CD14-positive monocyte (primary cell): ENCODE results near the gene ALAS2. TPM values are rescaled to one million over a fixed set of nuclear protein-coding genes. Genes with fewer than 3 reads are reported as not detected.

Source experiments
- DNase-seq, 3 donors: peaks; one replicate each; pipeline ENCODE4 v3.0.0-alpha.2; 2011 to 2022
- H2AFZ ChIP-seq: 2 replicates; pipeline ENCODE4 v1.6.0; 2012; ENCODE audit warnings: mild to moderate bottlenecking, low read depth, low read length, inconsistent platforms; ENCODE audit not compliant: insufficient read depth, poor library complexity, severe bottlenecking
- H3K27ac ChIP-seq, 2 donors: 1 replicate in 1 of 2; 2 replicates in 1 of 2; pipeline ENCODE4 v1.5.1; 2012 to 2013; ENCODE audit warnings: low read length in 2 of 2, control low read depth in 1 of 2, inconsistent platforms in 1 of 2, low read depth in 1 of 2, mild to moderate bottlenecking in 1 of 2
- H3K27me3 ChIP-seq, 2 donors: one replicate each; pipeline versions ENCODE4 v1.6.0 to v1.6.1; 2011 to 2013; ENCODE audit warnings: low read length in 2 of 2; ENCODE audit not compliant: control insufficient read depth in 2 of 2, insufficient read depth in 2 of 2
- H3K36me3 ChIP-seq, 2 donors: replicated peaks in 1 of 2; 1 replicate in 1 of 2; 2 replicates in 1 of 2; pipeline versions ENCODE4 v1.5.1 to v1.6.1; 2012 to 2013; ENCODE audit warnings: low read length in 2 of 2, control low read depth in 1 of 2, inconsistent platforms in 1 of 2, mild to moderate bottlenecking in 1 of 2; ENCODE audit not compliant: insufficient read depth in 2 of 2, control insufficient read depth in 1 of 2
- H3K4me1 ChIP-seq, 2 donors: 1 replicate in 1 of 2; 2 replicates in 1 of 2; pipeline versions ENCODE4 v1.5.1 to v1.6.1; 2012 to 2013; ENCODE audit warnings: low read length in 2 of 2, control low read depth in 1 of 2, inconsistent platforms in 1 of 2, mild to moderate bottlenecking in 1 of 2, moderate library complexity in 1 of 2; ENCODE audit not compliant: insufficient read depth in 2 of 2, control insufficient read depth in 1 of 2
- H3K4me2 ChIP-seq: replicated peaks from 2 replicates; pipeline ENCODE3; 2012; ENCODE audit warnings: low read length, moderate library complexity, mild to moderate bottlenecking; ENCODE audit not compliant: poor library complexity, severe bottlenecking; ENCODE audit errors: extremely low read depth
- H3K4me3 ChIP-seq, 3 experiments: fragments of 200-600 bp in 1 of 3; sonication (generic) in 1 of 3; replicated peaks in 1 of 3; 1 replicate in 2 of 3; 2 replicates in 1 of 3; pipeline ENCODE4 v1.5.1; 2011 to 2013; ENCODE audit warnings: low read length in 3 of 3, mild to moderate bottlenecking in 3 of 3, control low read depth in 2 of 3, low read depth in 2 of 3, inconsistent platforms in 1 of 3, moderate library complexity in 1 of 3
- H3K79me2 ChIP-seq: 2 replicates; pipeline ENCODE4 v1.6.0; 2012; ENCODE audit warnings: mild to moderate bottlenecking, control low read depth, inconsistent platforms, low read length, moderate library complexity; ENCODE audit not compliant: insufficient read depth
- H3K9ac ChIP-seq: 2 replicates; pipeline ENCODE4 v1.6.0; 2017; ENCODE audit warnings: low read length, mild to moderate bottlenecking; ENCODE audit not compliant: insufficient read depth, poor library complexity, severe bottlenecking
- H3K9me3 ChIP-seq, 2 donors: replicated peaks in 1 of 2; 1 replicate in 1 of 2; 2 replicates in 1 of 2; pipeline versions ENCODE4 v1.5.1 to v1.6.1; 2012 to 2013; ENCODE audit warnings: low read length in 2 of 2, control low read depth in 1 of 2; ENCODE audit not compliant: control insufficient read depth in 1 of 2, insufficient read depth in 1 of 2
- H4K20me1 ChIP-seq: 2 replicates; pipeline ENCODE4 v1.6.0; 2012; ENCODE audit warnings: mild to moderate bottlenecking, low read length, control low read depth, moderate library complexity; ENCODE audit not compliant: insufficient read depth
- H3K27ac Mint-ChIP-seq, 7 donors: one replicate each; pipeline ENCODE4 v1.8.0; 2020; ENCODE audit warnings: mild to moderate bottlenecking in 7 of 7, mixed read lengths in 7 of 7, moderate library complexity in 6 of 7, inconsistent platforms in 2 of 7
- H3K27me3 Mint-ChIP-seq, 3 donors: one replicate each; pipeline ENCODE4 v1.8.0; 2021 to 2022; ENCODE audit warnings: low read depth in 3 of 3, mild to moderate bottlenecking in 3 of 3, mixed read lengths in 3 of 3, moderate library complexity in 3 of 3, inconsistent platforms in 1 of 3
- H3K36me3 Mint-ChIP-seq, 2 donors: one replicate each; pipeline ENCODE4 v1.8.0; 2020; ENCODE audit warnings: mixed read lengths in 2 of 2, inconsistent platforms in 1 of 2, mild to moderate bottlenecking in 1 of 2
- H3K4me1 Mint-ChIP-seq: one replicate; pipeline ENCODE4 v1.8.0; 2020; ENCODE audit warnings: mild to moderate bottlenecking, mixed read lengths
- H3K4me3 Mint-ChIP-seq, 2 donors: one replicate each; pipeline ENCODE4 v1.8.0; 2020; ENCODE audit warnings: mild to moderate bottlenecking in 2 of 2, mixed read lengths in 2 of 2, moderate library complexity in 1 of 2
- H3K9me3 Mint-ChIP-seq, 7 donors: one replicate each; pipeline ENCODE4 v1.8.0; 2020 to 2022; ENCODE audit warnings: mixed read lengths in 7 of 7, mild to moderate bottlenecking in 6 of 7, moderate library complexity in 6 of 7, inconsistent platforms in 2 of 7
- WGBS: methylation state at CpG from one replicate; pipeline ENCODE4 v1.1.5; 2013; ENCODE audit warnings: missing lambda C conversion rate; ENCODE audit not compliant: insufficient coverage; 5-methylcytosine and 5-hydroxymethylcytosine counted together
- intact Hi-C, 2 donors: fragments of 100-400 bp; cut with micrococcal nuclease; formaldehyde crosslinking; loops; one replicate each; pipeline versions ENCODE4 v1.15.0 to v1.15.1; 2023
- polyA plus RNA-seq, 3 donors: library from polyadenylated mRNA; depleted of rRNA in 1 of 3; unstranded in 2 of 3; stranded (reverse) in 1 of 3; fragments of 300-500 nt in 2 of 3; fragments of >200 nt in 1 of 3; fragmentation: Illumina TruSeq in 2 of 3; gene quantifications; 1 replicate in 2 of 3; 2 replicates in 1 of 3; pipeline ENCODE4 v1.2.3, GENCODE V29; 2012 to 2021
- TF ChIP-seq, protein P1 (sequence below): fragments of 200-600 bp; IDR thresholded peaks from one replicate; pipeline ENCODE4 v1.8.0; 2022; ENCODE audit warnings: antibody characterized with exemption, mild to moderate bottlenecking

Gene ALAS2
- polyA plus RNA-seq, 3 donors, result 1.1 TPM; not detected in 2

GRCh38 chrX:54980334-54980733 is 50.4 kb downstream of the ALAS2 start:
- 94% methylated on average over 3 of the region's 6 CpGs for WGBS
- no peak overlapping the region for H3K4me2 ChIP-seq
- H3K9ac ChIP-seq, result no peak overlapping the region
- H3K4me1 ChIP-seq, result no peaks in the 10 kb centered on the region
- no peaks in the 10 kb centered on the region for H3K36me3 Mint-ChIP-seq
- no peaks in the 10 kb centered on the region for H3K79me2 ChIP-seq
- no peaks in the 10 kb centered on the region for H3K27me3 ChIP-seq
- H3K36me3 ChIP-seq, result no peaks in the 10 kb centered on the region
- peaks cover 2 to 5% (median 3%) of the 10 kb centered on the region in 3 donors for H3K27me3 Mint-ChIP-seq
- no peak overlapping the region for H2AFZ ChIP-seq
- H4K20me1 ChIP-seq, result no peaks in the 10 kb centered on the region
- peaks cover 0 to 3% (median 0%) of the 10 kb centered on the region in 7 donors for H3K9me3 Mint-ChIP-seq
- no peaks in the 10 kb centered on the region for H3K9me3 ChIP-seq
- DNase-seq, result no peak
- no peak overlapping the region for H3K4me3 Mint-ChIP-seq
- TF ChIP-seq, protein P1, sequence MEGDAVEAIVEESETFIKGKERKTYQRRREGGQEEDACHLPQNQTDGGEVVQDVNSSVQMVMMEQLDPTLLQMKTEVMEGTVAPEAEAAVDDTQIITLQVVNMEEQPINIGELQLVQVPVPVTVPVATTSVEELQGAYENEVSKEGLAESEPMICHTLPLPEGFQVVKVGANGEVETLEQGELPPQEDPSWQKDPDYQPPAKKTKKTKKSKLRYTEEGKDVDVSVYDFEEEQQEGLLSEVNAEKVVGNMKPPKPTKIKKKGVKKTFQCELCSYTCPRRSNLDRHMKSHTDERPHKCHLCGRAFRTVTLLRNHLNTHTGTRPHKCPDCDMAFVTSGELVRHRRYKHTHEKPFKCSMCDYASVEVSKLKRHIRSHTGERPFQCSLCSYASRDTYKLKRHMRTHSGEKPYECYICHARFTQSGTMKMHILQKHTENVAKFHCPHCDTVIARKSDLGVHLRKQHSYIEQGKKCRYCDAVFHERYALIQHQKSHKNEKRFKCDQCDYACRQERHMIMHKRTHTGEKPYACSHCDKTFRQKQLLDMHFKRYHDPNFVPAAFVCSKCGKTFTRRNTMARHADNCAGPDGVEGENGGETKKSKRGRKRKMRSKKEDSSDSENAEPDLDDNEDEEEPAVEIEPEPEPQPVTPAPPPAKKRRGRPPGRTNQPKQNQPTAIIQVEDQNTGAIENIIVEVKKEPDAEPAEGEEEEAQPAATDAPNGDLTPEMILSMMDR, result no peak
- no peak overlapping the region for H3K27ac Mint-ChIP-seq
- H3K4me3 ChIP-seq, result no peak overlapping the region
- no peak overlapping the region for H3K27ac ChIP-seq
- H3K4me1 Mint-ChIP-seq, result no peaks in the 10 kb centered on the region
- intact Hi-C loops, result no loop called here

GRCh38 chrX:54979432-54979831 is 51.3 kb downstream of the ALAS2 start:
- Mint-ChIP-seq H3K27ac (no peak overlapping the region), H3K36me3 (no peaks in the 10 kb centered on the region), H3K9me3 (peaks cover 0 to 3% (median 0%) of the 10 kb centered on the region in 7 donors), H3K4me3 (no peak overlapping the region), H3K4me1 (no peaks in the 10 kb centered on the region), H3K27me3 (peaks cover 2 to 5% (median 3%) of the 10 kb centered on the region in 3 donors)
- H3K9ac ChIP-seq, result no peak overlapping the region
- no peaks in the 10 kb centered on the region for H3K36me3 ChIP-seq
- H3K4me3 ChIP-seq, result no peak overlapping the region
- no peak overlapping the region for H2AFZ ChIP-seq
- H4K20me1 ChIP-seq, result no peaks in the 10 kb centered on the region
- intact Hi-C loops, result no loop called here
- H3K4me1 ChIP-seq, result no peaks in the 10 kb centered on the region
- DNase-seq, result no peak
- TF ChIP-seq, protein P1, result no peak
- no peak overlapping the region for H3K27ac ChIP-seq
- H3K79me2 ChIP-seq, result no peaks in the 10 kb centered on the region
- H3K4me2 ChIP-seq, result no peak overlapping the region
- no peaks in the 10 kb centered on the region for H3K27me3 ChIP-seq
- no peaks in the 10 kb centered on the region for H3K9me3 ChIP-seq
